Measurements from ENCODE around the gene TMEM74B.

- TF ChIP-seq, protein P1, sequence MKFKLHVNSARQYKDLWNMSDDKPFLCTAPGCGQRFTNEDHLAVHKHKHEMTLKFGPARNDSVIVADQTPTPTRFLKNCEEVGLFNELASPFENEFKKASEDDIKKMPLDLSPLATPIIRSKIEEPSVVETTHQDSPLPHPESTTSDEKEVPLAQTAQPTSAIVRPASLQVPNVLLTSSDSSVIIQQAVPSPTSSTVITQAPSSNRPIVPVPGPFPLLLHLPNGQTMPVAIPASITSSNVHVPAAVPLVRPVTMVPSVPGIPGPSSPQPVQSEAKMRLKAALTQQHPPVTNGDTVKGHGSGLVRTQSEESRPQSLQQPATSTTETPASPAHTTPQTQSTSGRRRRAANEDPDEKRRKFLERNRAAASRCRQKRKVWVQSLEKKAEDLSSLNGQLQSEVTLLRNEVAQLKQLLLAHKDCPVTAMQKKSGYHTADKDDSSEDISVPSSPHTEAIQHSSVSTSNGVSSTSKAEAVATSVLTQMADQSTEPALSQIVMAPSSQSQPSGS (tag by site-specific recombination; IDR thresholded peaks at IDR 0.05; ENCODE audit: low read depth) = no peak
- TF ChIP-seq ZNF747 (tag by site-specific recombination; IDR thresholded peaks at IDR 0.05) (no peak), CTCF (tag by site-specific recombination; IDR thresholded peaks at IDR 0.05) (no peak), ZNF366 (tag by site-specific recombination; conservative IDR thresholded peaks at IDR 0.05) (no peak), ZEB2 (tag by site-specific recombination; IDR thresholded peaks at IDR 0.05) (no peak), ZNF138 (tag by site-specific recombination; IDR thresholded peaks at IDR 0.05; ENCODE audit: borderline replicate concordance) (no peak), SALL2 (tag by site-specific recombination; IDR thresholded peaks at IDR 0.05; ENCODE audit: borderline replicate concordance) (no peak), ZNF423 (tag by site-specific recombination; IDR thresholded peaks at IDR 0.05) (no peak), REST (tag by site-specific recombination; IDR thresholded peaks at IDR 0.05) (no peak), ZNF629 (tag by site-specific recombination; IDR thresholded peaks at IDR 0.05) (no peak), SCRT1 (tag by site-specific recombination; IDR thresholded peaks at IDR 0.05; ENCODE audit: borderline replicate concordance) (no peak), ZNF140 (tag by site-specific recombination; IDR thresholded peaks at IDR 0.05) (no peak)
Measured at GRCh38 chr20:1190847-1191246, 6.1 kb upstream of the TMEM74B start.
